Panc1 (cell line): ENCODE measurements around the gene ZNF888. TPM values are rescaled to one million over a fixed set of nuclear protein-coding genes. Genes with fewer than 3 reads are reported as not detected.

Source experiments
- ATAC-seq: fragments of 200-7000 bp; cut with Tn5 transposase; 2 replicates; pipeline ENCODE4 v1.9.1; 2020; ENCODE audit warnings: mild to moderate bottlenecking, moderate library complexity
- BruUV-seq: library from RNA; stranded (reverse); fragments of 400-500 nt; replicated peaks from 2 replicates; lab custom pipeline; 2021; lab: Mats Ljungman, UMichigan
- CTCF ChIA-PET: fragments of 300-600 bp; sonication (Branson Sonifier 250); formaldehyde crosslinking; loops from one replicate; lab custom pipeline; 2022; ENCODE audit warnings: antibody characterized with exemption; lab: Charles Lee
- POLR2A ChIA-PET: fragments of 300-600 bp; sonication (Branson Sonifier 250); formaldehyde crosslinking; loops from one replicate; lab custom pipeline; 2022; ENCODE audit warnings: antibody characterized with exemption; lab: Charles Lee
- DNase-seq: peaks from one replicate; pipeline ENCODE4 v3.0.0-alpha.2; 2010; ENCODE audit warnings: low read depth, low spot score
- H3K27ac ChIP-seq: 2 replicates; pipeline ENCODE4 v1.5.1; 2011; ENCODE audit warnings: mild to moderate bottlenecking, low read length, inconsistent platforms
- H3K27me3 ChIP-seq: fragments of 200-500 bp; sonication (Bioruptor generic); 2 replicates; pipeline ENCODE4 v1.6.0; 2014; ENCODE audit warnings: low read length, inconsistent platforms; ENCODE audit not compliant: control insufficient read depth, insufficient read depth
- H3K36me3 ChIP-seq: fragments of 200-500 bp; sonication (Bioruptor generic); 2 replicates; pipeline ENCODE4 v1.5.1; 2014; ENCODE audit warnings: inconsistent platforms, mild to moderate bottlenecking, low read length, moderate library complexity; ENCODE audit not compliant: control insufficient read depth, insufficient read depth
- H3K4me1 ChIP-seq: 2 replicates; pipeline ENCODE4 v1.5.1; 2011; ENCODE audit warnings: inconsistent platforms, mild to moderate bottlenecking, low read length, moderate library complexity; ENCODE audit not compliant: control insufficient read depth, insufficient read depth
- H3K4me3 ChIP-seq, 2 experiments: 2 replicates each; pipeline ENCODE4 v1.5.1; 2011 to 2012; ENCODE audit warnings: low read depth in 2 of 2, low read length in 2 of 2, mild to moderate bottlenecking in 2 of 2, inconsistent platforms in 1 of 2, moderate library complexity in 1 of 2
- H3K9me3 ChIP-seq: fragments of 200-500 bp; sonication (Bioruptor generic); 2 replicates; pipeline ENCODE4 v1.5.1; 2014; ENCODE audit warnings: low read depth, mild to moderate bottlenecking, inconsistent platforms, low read length, moderate library complexity; ENCODE audit not compliant: control insufficient read depth, insufficient read depth
- POLR2AphosphoS5 ChIP-seq: IDR thresholded peaks from 2 replicates; pipeline ENCODE4 v1.6.1; 2012; ENCODE audit warnings: mild to moderate bottlenecking, low read depth, low read length, moderate library complexity
- SIN3A ChIP-seq: IDR thresholded peaks from 2 replicates; pipeline ENCODE4 v1.6.1; 2012; ENCODE audit warnings: low read depth, mild to moderate bottlenecking, low read length, moderate library complexity, borderline replicate concordance; ENCODE audit not compliant: insufficient read depth
- TCF7L2 ChIP-seq: IDR thresholded peaks from 2 replicates; pipeline ENCODE4 v1.6.1; 2011; ENCODE audit warnings: mild to moderate bottlenecking, low read depth, low read length, inconsistent platforms
- in situ Hi-C: cut with HindIII; loops from 2 replicates; pipeline ENCODE4 v1.10.0; 2016; ENCODE audit warnings: low sequenced_read_pairs, low pct_unique_long_range_greater_than_20kb
- intact Hi-C: fragments of 100-400 bp; cut with micrococcal nuclease; formaldehyde crosslinking; loops from one replicate; pipeline ENCODE4 v1.10.0; 2022; ENCODE audit not compliant: unreplicated experiment
- total RNA-seq: library from RNA; stranded (reverse); gene quantifications from one replicate; pipeline ENCODE4 v1.2.1, GENCODE V29; 2021; ENCODE audit not compliant: unreplicated experiment
- TF ChIP-seq, protein P1 (sequence below): fragments of 450-650 bp; IDR thresholded peaks from 2 replicates; pipeline ENCODE4 v1.5.1; 2017; ENCODE audit warnings: mild to moderate bottlenecking
- TF ChIP-seq, protein P2 (sequence below), 2 experiments: IDR thresholded peaks; 2 replicates each; pipeline ENCODE4 v1.6.1; 2011 to 2012; ENCODE audit warnings: low read depth in 2 of 2, control low read depth in 1 of 2, low read length in 1 of 2, mild to moderate bottlenecking in 1 of 2, moderate library complexity in 1 of 2; ENCODE audit not compliant: insufficient read depth in 1 of 2

The ZNF888 gene
- total RNA-seq, 1 experiment from 2014 or later, result 7.4 TPM

DNA sequence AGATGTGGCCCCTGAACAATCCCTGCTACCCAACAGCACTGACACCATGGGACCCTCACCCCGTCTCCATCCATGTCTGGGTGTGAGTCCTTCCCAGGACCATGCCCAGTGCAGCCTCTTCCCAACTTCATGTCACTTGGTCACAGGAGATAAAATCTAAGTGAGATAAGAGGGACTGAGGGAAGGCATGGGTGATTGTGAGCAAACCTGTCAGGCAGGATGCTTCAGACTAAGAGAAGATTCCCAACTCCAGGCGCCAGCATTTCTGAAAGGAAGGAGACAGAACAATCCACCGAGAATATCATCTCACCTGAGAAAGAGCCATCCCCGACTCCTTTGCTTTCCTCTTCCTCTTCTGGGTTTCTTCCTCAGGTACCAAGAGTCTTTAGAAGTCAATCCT, 33.3 kb downstream of the ZNF888 start:
- Histone ChIP-seq H3K27me3 (no peaks in the 10 kb centered on the region), H3K9me3 (no peaks in the 10 kb centered on the region), H3K4me3 (no peak overlapping the region), H3K36me3 (peaks cover 2% of the 10 kb centered on the region; the same call in 1 of the 2 replicates), H3K4me1 (no peaks in the 10 kb centered on the region), H3K27ac (no peak overlapping the region)
- POLR2A ChIA-PET, result no interaction called here
- CTCF ChIA-PET, result no interaction called here
- DNase-seq (no peak), ATAC-seq (no peak)
- in situ Hi-C loops (no loop called here), intact Hi-C loops (no loop called here)
- TF ChIP-seq, protein P1, sequence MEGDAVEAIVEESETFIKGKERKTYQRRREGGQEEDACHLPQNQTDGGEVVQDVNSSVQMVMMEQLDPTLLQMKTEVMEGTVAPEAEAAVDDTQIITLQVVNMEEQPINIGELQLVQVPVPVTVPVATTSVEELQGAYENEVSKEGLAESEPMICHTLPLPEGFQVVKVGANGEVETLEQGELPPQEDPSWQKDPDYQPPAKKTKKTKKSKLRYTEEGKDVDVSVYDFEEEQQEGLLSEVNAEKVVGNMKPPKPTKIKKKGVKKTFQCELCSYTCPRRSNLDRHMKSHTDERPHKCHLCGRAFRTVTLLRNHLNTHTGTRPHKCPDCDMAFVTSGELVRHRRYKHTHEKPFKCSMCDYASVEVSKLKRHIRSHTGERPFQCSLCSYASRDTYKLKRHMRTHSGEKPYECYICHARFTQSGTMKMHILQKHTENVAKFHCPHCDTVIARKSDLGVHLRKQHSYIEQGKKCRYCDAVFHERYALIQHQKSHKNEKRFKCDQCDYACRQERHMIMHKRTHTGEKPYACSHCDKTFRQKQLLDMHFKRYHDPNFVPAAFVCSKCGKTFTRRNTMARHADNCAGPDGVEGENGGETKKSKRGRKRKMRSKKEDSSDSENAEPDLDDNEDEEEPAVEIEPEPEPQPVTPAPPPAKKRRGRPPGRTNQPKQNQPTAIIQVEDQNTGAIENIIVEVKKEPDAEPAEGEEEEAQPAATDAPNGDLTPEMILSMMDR, result no peak
- no peak for TF ChIP-seq SIN3A
- TF ChIP-seq, protein P2, sequence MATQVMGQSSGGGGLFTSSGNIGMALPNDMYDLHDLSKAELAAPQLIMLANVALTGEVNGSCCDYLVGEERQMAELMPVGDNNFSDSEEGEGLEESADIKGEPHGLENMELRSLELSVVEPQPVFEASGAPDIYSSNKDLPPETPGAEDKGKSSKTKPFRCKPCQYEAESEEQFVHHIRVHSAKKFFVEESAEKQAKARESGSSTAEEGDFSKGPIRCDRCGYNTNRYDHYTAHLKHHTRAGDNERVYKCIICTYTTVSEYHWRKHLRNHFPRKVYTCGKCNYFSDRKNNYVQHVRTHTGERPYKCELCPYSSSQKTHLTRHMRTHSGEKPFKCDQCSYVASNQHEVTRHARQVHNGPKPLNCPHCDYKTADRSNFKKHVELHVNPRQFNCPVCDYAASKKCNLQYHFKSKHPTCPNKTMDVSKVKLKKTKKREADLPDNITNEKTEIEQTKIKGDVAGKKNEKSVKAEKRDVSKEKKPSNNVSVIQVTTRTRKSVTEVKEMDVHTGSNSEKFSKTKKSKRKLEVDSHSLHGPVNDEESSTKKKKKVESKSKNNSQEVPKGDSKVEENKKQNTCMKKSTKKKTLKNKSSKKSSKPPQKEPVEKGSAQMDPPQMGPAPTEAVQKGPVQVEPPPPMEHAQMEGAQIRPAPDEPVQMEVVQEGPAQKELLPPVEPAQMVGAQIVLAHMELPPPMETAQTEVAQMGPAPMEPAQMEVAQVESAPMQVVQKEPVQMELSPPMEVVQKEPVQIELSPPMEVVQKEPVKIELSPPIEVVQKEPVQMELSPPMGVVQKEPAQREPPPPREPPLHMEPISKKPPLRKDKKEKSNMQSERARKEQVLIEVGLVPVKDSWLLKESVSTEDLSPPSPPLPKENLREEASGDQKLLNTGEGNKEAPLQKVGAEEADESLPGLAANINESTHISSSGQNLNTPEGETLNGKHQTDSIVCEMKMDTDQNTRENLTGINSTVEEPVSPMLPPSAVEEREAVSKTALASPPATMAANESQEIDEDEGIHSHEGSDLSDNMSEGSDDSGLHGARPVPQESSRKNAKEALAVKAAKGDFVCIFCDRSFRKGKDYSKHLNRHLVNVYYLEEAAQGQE (IDR thresholded peaks at IDR 0.05; ENCODE audit: insufficient read depth in 1 of 2, low read depth in 2 of 2, low read length in 1 of 2), result no peak
- no peak for TF ChIP-seq TCF7L2
- TF ChIP-seq POLR2AphosphoS5, result no peak
- BruUV-seq, result no TSS peak

DNA sequence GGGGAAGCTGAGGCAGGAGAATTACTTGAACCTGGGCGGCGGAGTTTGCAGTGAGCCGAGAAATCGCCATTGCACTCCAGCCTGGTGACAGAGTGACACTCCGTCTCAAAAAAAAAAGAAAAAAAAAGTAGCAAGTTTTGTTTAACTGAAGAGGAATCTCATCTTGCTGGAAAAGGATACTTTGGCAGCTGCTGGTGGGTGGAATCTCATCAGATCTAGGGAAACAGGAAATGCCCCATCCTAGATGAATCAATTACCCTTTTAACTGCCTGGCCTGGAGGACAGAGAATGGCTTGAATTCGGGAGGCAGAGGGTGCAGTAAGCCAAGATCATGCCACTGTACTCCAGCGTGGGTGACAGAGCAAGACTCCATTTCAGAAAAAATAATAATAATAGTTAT, 34.2 kb downstream of the ZNF888 start:
- DNase-seq (no peak), ATAC-seq (no peak)
- TF ChIP-seq SIN3A, result no peak
- TF ChIP-seq TCF7L2, result no peak
- no peak for TF ChIP-seq POLR2AphosphoS5
- TF ChIP-seq, protein P1, result no peak
- TF ChIP-seq, protein P2 (IDR thresholded peaks at IDR 0.05; ENCODE audit: insufficient read depth in 1 of 2, low read depth in 2 of 2, low read length in 1 of 2), result no peak
- ChIA-PET CTCF (no interaction called here), POLR2A (no interaction called here)
- BruUV-seq, result no TSS peak
- Histone ChIP-seq H3K27me3 (no peaks in the 10 kb centered on the region), H3K9me3 (no peaks in the 10 kb centered on the region; the same call in 1 of the 2 replicates), H3K27ac (no peak overlapping the region), H3K4me3 (no peak overlapping the region), H3K36me3 (peaks cover 2% of the 10 kb centered on the region; the same call in 1 of the 2 replicates), H3K4me1 (no peaks in the 10 kb centered on the region)
- intact Hi-C loops, result no loop called here
- in situ Hi-C loops, result no loop called here
